Measurements from ENCODE around the gene TIAM2. TPM values are rescaled to one million over a fixed set of nuclear protein-coding genes. Genes with fewer than 3 reads are reported as not detected.

Gene TIAM2
- total RNA-seq, 1 experiment from 2014 or later = 3.8 TPM

GRCh38 chr6:155088856-155089255 lies 93.7 kb downstream of the TIAM2 start:
- Mint-ChIP-seq H3K27me3 (ENCODE audit: insufficient read depth, unreplicated experiment) (no peaks in the 10 kb centered on the region), H3K4me3 (ENCODE audit: unreplicated experiment) (no peak overlapping the region), H3K27ac (ENCODE audit: unreplicated experiment) (no peak overlapping the region), H3K36me3 (ENCODE audit: insufficient read depth, unreplicated experiment) (no peaks in the 10 kb centered on the region), H3K9me3 (ENCODE audit: unreplicated experiment) (no peaks in the 10 kb centered on the region), H3K4me1 (ENCODE audit: low read depth, unreplicated experiment) (peaks cover 11% of the 10 kb centered on the region)
- no peak for DNase-seq
- Histone ChIP-seq H3K27me3 (replicated peaks; ENCODE audit: control insufficient read depth, insufficient read depth, low read length) (no peaks in the 10 kb centered on the region), H3K4me3 (ENCODE audit: low read depth, low read length) (no peak overlapping the region), H3K36me3 (ENCODE audit: control insufficient read depth, insufficient read depth, low read length) (no peaks in the 10 kb centered on the region), H3K4me1 (peaks cover 22% of the 10 kb centered on the region), H3K9me3 (no peaks in the 10 kb centered on the region)
- BruUV-seq (replicated peaks) = no TSS peak
- intact Hi-C loops (cut with micrococcal nuclease; ENCODE audit: unreplicated experiment) = loop anchor here (5.0 kb wide), 2 partner anchors 53 to 92 kb away; partner anchors contain the start of gene TIAM2
- no peak for TF ChIP-seq CTCF (IDR thresholded peaks at IDR 0.05; ENCODE audit: insufficient read depth in 1 of 2, low read depth in 1 of 2, low read length in 1 of 2, severe bottlenecking in 1 of 2, unreplicated experiment in 1 of 2)
- ChIA-PET POLR2A (no interaction called here), CTCF (no interaction called here)

- peaks cover 14% of the 10 kb centered on the region for H3K4me1 ChIP-seq
- ChIA-PET CTCF (no interaction called here), POLR2A (no interaction called here)
- Mint-ChIP-seq H3K27me3 (ENCODE audit: insufficient read depth, unreplicated experiment) (no peaks in the 10 kb centered on the region), H3K36me3 (ENCODE audit: insufficient read depth, unreplicated experiment) (no peaks in the 10 kb centered on the region), H3K4me3 (ENCODE audit: unreplicated experiment) (no peak overlapping the region), H3K9me3 (ENCODE audit: unreplicated experiment) (no peaks in the 10 kb centered on the region), H3K27ac (ENCODE audit: unreplicated experiment) (no peak overlapping the region), H3K4me1 (ENCODE audit: low read depth, unreplicated experiment) (peaks cover 11% of the 10 kb centered on the region)
- H3K4me3 ChIP-seq (ENCODE audit: low read depth, low read length) = no peak overlapping the region
- no peak for TF ChIP-seq CTCF (IDR thresholded peaks at IDR 0.05; ENCODE audit: insufficient read depth in 1 of 2, low read depth in 1 of 2, low read length in 1 of 2, severe bottlenecking in 1 of 2, unreplicated experiment in 1 of 2)
- no peaks in the 10 kb centered on the region for H3K9me3 ChIP-seq
- no TSS peak for BruUV-seq (replicated peaks)
- intact Hi-C loops (cut with micrococcal nuclease; ENCODE audit: unreplicated experiment) = loop anchor here (5.0 kb wide), 2 partner anchors 53 to 92 kb away; partner anchors contain the start of gene TIAM2
- DNase-seq = no peak
- H3K36me3 ChIP-seq (ENCODE audit: control insufficient read depth, insufficient read depth, low read length) = no peaks in the 10 kb centered on the region
- no peaks in the 10 kb centered on the region for H3K27me3 ChIP-seq (replicated peaks; ENCODE audit: control insufficient read depth, insufficient read depth, low read length)
Measured at GRCh38 chr6:155089746-155090145, 94.6 kb downstream of the TIAM2 start.

GRCh38 chr6:155090166-155090565 lies 95.1 kb downstream of the TIAM2 start:
- H3K4me3 ChIP-seq (ENCODE audit: low read depth, low read length) = no peak overlapping the region
- H3K4me1 ChIP-seq = peaks cover 9% of the 10 kb centered on the region
- BruUV-seq (replicated peaks) = no TSS peak
- H3K9me3 ChIP-seq = no peaks in the 10 kb centered on the region
- Mint-ChIP-seq H3K4me1 (ENCODE audit: low read depth, unreplicated experiment) (peaks cover 10% of the 10 kb centered on the region), H3K27ac (ENCODE audit: unreplicated experiment) (no peak overlapping the region), H3K4me3 (ENCODE audit: unreplicated experiment) (no peak overlapping the region), H3K9me3 (ENCODE audit: unreplicated experiment) (no peaks in the 10 kb centered on the region), H3K27me3 (ENCODE audit: insufficient read depth, unreplicated experiment) (no peaks in the 10 kb centered on the region), H3K36me3 (ENCODE audit: insufficient read depth, unreplicated experiment) (no peaks in the 10 kb centered on the region)
- no peaks in the 10 kb centered on the region for H3K36me3 ChIP-seq (ENCODE audit: control insufficient read depth, insufficient read depth, low read length)
- CTCF ChIA-PET = no interaction called here
- no peak for TF ChIP-seq CTCF (IDR thresholded peaks at IDR 0.05; ENCODE audit: insufficient read depth in 1 of 2, low read depth in 1 of 2, low read length in 1 of 2, severe bottlenecking in 1 of 2, unreplicated experiment in 1 of 2)
- no peak for DNase-seq
- intact Hi-C loops (cut with micrococcal nuclease; ENCODE audit: unreplicated experiment) = no loop called here
- H3K27me3 ChIP-seq (replicated peaks; ENCODE audit: control insufficient read depth, insufficient read depth, low read length) = no peaks in the 10 kb centered on the region
- POLR2A ChIA-PET = no interaction called here

Data from Caco-2 (cell line).